ENCODE results near the gene NUTM2E.
"Not testable (repeated sequence)": the region's sequence is repeated elsewhere in the genome, so short reads cannot be mapped to it uniquely, and the experiment has no call there.

The NUTM2E gene

DNA sequence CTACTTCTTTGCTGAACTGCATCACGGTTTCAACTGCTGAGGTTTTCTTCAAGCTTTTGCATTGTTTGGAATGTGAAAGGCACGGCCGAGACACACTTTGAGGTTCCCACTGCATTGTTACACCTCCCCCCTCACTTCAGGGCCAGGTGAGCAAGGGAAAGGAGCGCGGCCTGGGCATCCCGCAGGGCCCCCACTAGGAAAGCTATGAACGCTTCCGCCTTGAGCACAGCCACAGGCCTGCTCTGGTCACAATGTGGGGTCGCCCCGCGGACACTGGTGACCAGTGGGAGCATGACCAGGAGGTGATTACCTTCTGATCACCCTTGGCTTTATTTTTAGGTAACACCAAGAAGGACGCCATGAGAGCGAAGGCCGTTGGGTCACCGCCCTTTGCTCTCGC, 11.9 kb downstream of the NUTM2E start:
- not testable (repeated sequence) for H4K20me1 ChIP-seq (ENCODE audit: insufficient read depth, low read length); H3K4me1 ChIP-seq (ENCODE audit: low read length); H3K79me2 ChIP-seq (ENCODE audit: low read length); H2AFZ ChIP-seq (ENCODE audit: low read depth, low read length); H3K9ac ChIP-seq (ENCODE audit: low read length); H3K36me3 ChIP-seq (replicated peaks; ENCODE audit: low read depth, low read length); H3K4me2 ChIP-seq (ENCODE audit: low read length); H3K4me3 ChIP-seq (ENCODE audit: low read length); H3K27ac ChIP-seq (ENCODE audit: low read length); H3K9me3 ChIP-seq (ENCODE audit: insufficient read depth, low read length); H3K27me3 ChIP-seq (ENCODE audit: low read depth, low read length)

DNA sequence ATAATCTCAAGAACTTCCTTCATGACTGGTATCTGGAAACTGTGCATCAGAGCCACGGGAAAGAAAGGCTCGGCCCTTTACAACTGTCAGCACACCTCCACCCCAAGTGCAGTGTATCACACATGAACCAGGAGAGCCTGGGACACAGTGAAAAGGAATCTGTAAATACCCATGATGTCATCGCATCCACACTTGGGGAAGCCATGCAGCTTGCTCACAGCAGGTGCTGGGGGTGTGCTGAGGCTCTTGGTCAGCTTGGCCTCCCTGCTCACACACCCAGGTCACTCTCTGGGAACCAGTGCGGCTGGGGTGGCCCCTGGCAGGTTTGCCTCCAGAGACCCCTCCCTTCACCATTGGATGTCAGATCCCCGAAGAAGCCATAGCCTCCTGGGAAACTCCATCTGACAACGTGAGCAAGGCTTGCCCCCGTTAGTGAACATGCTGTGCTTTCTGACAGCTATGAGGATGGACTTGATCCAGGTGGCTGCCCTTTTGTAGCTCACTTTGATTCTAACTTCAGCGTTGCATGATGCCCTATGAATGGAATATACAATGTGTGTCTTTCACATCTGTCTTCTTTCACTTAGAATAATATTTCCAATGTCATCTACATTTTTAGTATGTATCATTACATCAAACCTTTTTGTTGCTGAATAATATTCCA, 26.8 kb downstream of the NUTM2E start:
- not testable (repeated sequence) for H3K27me3 ChIP-seq (ENCODE audit: low read depth, low read length); H3K4me3 ChIP-seq (ENCODE audit: low read length); H3K27ac ChIP-seq (ENCODE audit: low read length); H3K9ac ChIP-seq (ENCODE audit: low read length); H4K20me1 ChIP-seq (ENCODE audit: insufficient read depth, low read length); H2AFZ ChIP-seq (ENCODE audit: low read depth, low read length); H3K4me2 ChIP-seq (ENCODE audit: low read length); H3K9me3 ChIP-seq (ENCODE audit: insufficient read depth, low read length); H3K4me1 ChIP-seq (ENCODE audit: low read length); H3K79me2 ChIP-seq (ENCODE audit: low read length); H3K36me3 ChIP-seq (replicated peaks; ENCODE audit: low read depth, low read length)

DNA sequence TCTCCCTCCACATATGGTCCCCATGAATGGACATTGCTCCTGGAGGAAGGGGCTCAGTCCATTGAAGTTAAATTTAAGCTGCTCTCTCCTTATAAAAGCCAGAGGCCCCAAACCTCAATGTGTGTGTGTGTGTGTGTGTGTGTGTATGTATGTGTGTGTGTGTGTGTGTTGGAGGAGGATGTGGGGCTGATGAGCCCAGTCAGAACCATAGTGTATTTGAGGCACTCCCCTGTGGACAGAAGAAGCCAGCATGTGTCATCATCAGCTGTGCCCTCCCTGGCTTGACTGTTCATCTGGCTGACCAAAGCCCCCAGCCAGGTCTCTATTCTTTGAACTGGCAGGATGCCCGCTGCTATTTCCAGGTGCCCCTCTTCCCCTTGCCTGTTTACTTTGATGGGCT, 35.7 kb downstream of the NUTM2E start:
- not testable (repeated sequence) for H3K27ac ChIP-seq (ENCODE audit: low read length); H3K4me1 ChIP-seq (ENCODE audit: low read length); H4K20me1 ChIP-seq (ENCODE audit: insufficient read depth, low read length); H3K36me3 ChIP-seq (replicated peaks; ENCODE audit: low read depth, low read length); H3K4me3 ChIP-seq (ENCODE audit: low read length); H3K27me3 ChIP-seq (ENCODE audit: low read depth, low read length); H3K9ac ChIP-seq (ENCODE audit: low read length); H3K9me3 ChIP-seq (ENCODE audit: insufficient read depth, low read length); H3K4me2 ChIP-seq (ENCODE audit: low read length); H3K79me2 ChIP-seq (ENCODE audit: low read length); H2AFZ ChIP-seq (ENCODE audit: low read depth, low read length)

DNA sequence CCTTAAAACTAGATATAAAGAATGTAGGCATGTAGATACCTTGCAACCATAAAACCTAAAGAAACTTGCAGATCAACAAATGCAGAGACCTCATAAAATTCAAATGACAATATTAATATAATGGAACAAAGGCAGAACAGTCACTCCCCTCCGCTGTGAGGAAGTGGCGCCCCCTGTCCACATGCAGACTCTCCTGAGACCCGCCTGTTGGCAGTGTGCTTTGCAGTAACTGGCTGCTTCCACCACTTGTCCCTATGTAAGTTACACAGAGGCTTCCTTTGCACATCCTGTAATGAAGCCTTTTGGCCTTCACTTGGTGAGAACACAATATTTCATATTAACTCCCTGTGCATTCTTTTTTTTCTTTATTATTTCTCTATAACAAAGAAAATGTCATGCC, 36.3 kb downstream of the NUTM2E start:
- H3K9me3 ChIP-seq (ENCODE audit: insufficient read depth, low read length); H2AFZ ChIP-seq (ENCODE audit: low read depth, low read length); H4K20me1 ChIP-seq (ENCODE audit: insufficient read depth, low read length); H3K27ac ChIP-seq (ENCODE audit: low read length); H3K27me3 ChIP-seq (ENCODE audit: low read depth, low read length); H3K4me3 ChIP-seq (ENCODE audit: low read length); H3K36me3 ChIP-seq (replicated peaks; ENCODE audit: low read depth, low read length); H3K79me2 ChIP-seq (ENCODE audit: low read length); H3K4me2 ChIP-seq (ENCODE audit: low read length); H3K4me1 ChIP-seq (ENCODE audit: low read length); H3K9ac ChIP-seq (ENCODE audit: low read length): not testable (repeated sequence)

DNA sequence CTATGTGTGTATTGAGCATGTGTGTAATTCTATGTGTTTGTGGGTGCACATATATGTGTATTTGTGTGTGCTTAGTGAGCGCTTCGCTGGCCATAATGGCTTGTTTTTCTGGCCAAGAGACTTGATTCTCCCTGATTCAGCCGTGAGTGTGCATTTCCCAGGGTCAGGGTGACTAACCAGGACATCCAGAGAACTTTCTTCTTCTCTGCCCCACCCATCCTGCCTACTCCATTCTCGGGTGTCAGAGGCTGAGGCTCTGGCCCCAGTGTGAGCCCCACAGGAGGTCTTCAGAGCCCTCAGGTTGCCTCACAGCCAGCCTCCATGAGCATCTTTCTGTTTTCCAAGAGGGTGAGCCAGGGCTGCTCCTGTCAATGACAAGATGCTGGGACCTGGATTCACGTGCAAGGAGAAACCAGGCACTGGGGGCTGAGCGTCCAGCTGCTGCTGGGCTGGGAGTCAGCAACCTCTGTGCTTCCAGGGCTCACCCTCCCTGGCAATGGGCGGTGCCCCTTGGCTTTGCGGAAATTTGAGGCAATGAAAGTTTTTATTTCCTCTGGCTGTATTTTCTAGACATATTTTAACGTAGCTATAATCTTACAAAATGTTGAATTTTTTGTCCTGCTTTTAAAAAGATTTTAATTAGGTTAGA, 40.5 kb downstream of the NUTM2E start:
- not testable (repeated sequence) for H4K20me1 ChIP-seq (ENCODE audit: insufficient read depth, low read length); H3K4me2 ChIP-seq (ENCODE audit: low read length); H3K4me1 ChIP-seq (ENCODE audit: low read length); H3K27ac ChIP-seq (ENCODE audit: low read length); H3K36me3 ChIP-seq (replicated peaks; ENCODE audit: low read depth, low read length); H3K79me2 ChIP-seq (ENCODE audit: low read length); H3K9me3 ChIP-seq (ENCODE audit: insufficient read depth, low read length); H2AFZ ChIP-seq (ENCODE audit: low read depth, low read length); H3K9ac ChIP-seq (ENCODE audit: low read length); H3K4me3 ChIP-seq (ENCODE audit: low read length); H3K27me3 ChIP-seq (ENCODE audit: low read depth, low read length)

DNA sequence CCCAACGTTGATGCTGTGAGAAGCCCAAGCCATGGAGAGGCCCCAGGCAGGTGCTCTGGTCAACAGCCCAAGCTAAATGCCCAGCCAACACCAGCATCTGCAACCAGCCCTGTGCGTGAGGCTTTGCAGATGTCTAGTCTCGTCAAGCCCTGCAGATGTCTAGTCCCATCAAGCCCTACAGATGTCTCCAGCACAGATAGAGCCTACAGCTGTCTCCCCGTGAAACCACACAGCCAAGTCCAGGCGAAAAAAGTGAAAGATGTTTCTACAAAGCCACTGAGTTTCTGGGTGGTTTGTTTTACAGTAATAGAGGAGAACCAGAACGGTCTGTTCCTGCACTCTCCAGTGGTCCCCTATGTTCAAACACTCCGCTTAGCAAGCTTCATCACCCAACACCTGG, 41.5 kb downstream of the NUTM2E start:
- H3K27ac ChIP-seq (ENCODE audit: low read length); H3K79me2 ChIP-seq (ENCODE audit: low read length); H3K4me3 ChIP-seq (ENCODE audit: low read length); H3K9ac ChIP-seq (ENCODE audit: low read length); H2AFZ ChIP-seq (ENCODE audit: low read depth, low read length); H3K4me1 ChIP-seq (ENCODE audit: low read length); H3K4me2 ChIP-seq (ENCODE audit: low read length); H3K36me3 ChIP-seq (replicated peaks; ENCODE audit: low read depth, low read length); H4K20me1 ChIP-seq (ENCODE audit: insufficient read depth, low read length); H3K27me3 ChIP-seq (ENCODE audit: low read depth, low read length); H3K9me3 ChIP-seq (ENCODE audit: insufficient read depth, low read length): not testable (repeated sequence)

DNA sequence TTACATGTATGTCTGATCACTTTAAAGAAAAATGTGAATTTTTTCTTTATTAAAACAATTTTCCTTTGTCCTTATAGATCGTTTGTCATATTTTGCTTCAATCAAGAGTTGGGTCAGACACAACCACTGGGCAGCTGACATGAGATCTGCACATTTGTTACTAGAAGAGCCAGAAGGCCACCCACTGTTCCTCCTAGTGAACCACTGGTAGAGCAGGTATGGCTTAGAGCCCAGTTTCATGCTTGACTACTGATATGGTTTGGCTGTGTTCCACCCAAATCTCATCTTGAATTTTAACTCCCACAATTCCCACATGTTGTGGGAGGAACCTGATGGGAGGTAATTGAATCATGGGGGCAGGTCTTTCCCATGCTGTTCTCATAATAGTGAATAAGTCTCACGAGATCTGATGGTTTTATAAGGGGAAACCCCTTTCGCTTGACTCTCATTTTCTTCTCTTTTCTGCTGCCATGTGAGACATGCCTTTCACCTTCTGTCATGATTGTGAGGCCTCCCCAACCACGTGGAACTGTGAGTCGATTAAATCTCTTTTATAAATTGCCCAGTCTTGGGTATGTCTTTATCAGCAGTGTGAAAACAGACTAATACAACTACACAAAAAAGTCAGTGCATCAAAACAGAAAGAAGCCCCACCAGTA, 43.0 kb downstream of the NUTM2E start:
- H3K4me2 ChIP-seq (ENCODE audit: low read length); H2AFZ ChIP-seq (ENCODE audit: low read depth, low read length); H3K4me1 ChIP-seq (ENCODE audit: low read length); H3K9me3 ChIP-seq (ENCODE audit: insufficient read depth, low read length); H3K27me3 ChIP-seq (ENCODE audit: low read depth, low read length); H3K79me2 ChIP-seq (ENCODE audit: low read length); H4K20me1 ChIP-seq (ENCODE audit: insufficient read depth, low read length); H3K9ac ChIP-seq (ENCODE audit: low read length); H3K36me3 ChIP-seq (replicated peaks; ENCODE audit: low read depth, low read length); H3K4me3 ChIP-seq (ENCODE audit: low read length); H3K27ac ChIP-seq (ENCODE audit: low read length): not testable (repeated sequence)

DNA sequence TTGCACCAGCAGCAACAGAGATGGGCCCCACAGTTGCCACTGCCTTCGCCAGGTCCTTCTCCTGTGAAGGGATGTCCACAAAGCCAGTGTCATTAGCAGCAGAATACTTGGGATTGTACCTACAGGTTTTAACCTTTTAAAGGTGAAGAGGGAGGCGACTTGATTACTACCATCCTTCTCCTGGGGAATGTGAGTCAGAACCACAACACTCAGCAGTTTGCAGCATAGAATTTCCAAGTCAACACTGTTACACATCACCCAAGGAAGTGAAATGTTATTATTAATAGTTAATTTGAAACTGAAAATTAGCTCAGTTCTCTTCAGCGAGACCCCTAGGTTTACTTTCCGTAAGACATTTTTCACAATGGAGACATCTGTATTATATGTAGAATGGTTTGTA, 45.2 kb downstream of the NUTM2E start:
- not testable (repeated sequence) for H3K4me1 ChIP-seq (ENCODE audit: low read length); H3K27me3 ChIP-seq (ENCODE audit: low read depth, low read length); H3K36me3 ChIP-seq (replicated peaks; ENCODE audit: low read depth, low read length); H3K79me2 ChIP-seq (ENCODE audit: low read length); H3K4me2 ChIP-seq (ENCODE audit: low read length); H2AFZ ChIP-seq (ENCODE audit: low read depth, low read length); H3K9ac ChIP-seq (ENCODE audit: low read length); H3K4me3 ChIP-seq (ENCODE audit: low read length); H3K27ac ChIP-seq (ENCODE audit: low read length); H4K20me1 ChIP-seq (ENCODE audit: insufficient read depth, low read length); H3K9me3 ChIP-seq (ENCODE audit: insufficient read depth, low read length)

Data from OCI-LY3 (cell line).